Ovary (tissue), 3 donors: ENCODE results near the gene HPSE.

ENCODE experiments used
- EP300 ChIP-seq: sonication (generic); formaldehyde crosslinking; IDR thresholded peaks from one replicate; pipeline ENCODE4 v1.6.1; 2017; ENCODE audit warnings: antibody characterized with exemption
- POLR2A ChIP-seq: fragments of 450-650 bp; IDR thresholded peaks from one replicate; pipeline ENCODE4 v1.6.1; 2017; ENCODE audit warnings: antibody characterized with exemption, mild to moderate bottlenecking, moderate library complexity
- TF ChIP-seq, protein P1 (sequence below), 3 donors: fragments of 450-650 bp in 2 of 3; fragments of 200-600 bp in 1 of 3; IDR thresholded peaks; one replicate each; pipeline versions ENCODE4 v1.5.1 to v1.8.0; 2016 to 2022; ENCODE audit warnings: antibody characterized with exemption in 3 of 3, mild to moderate bottlenecking in 1 of 3
- donor health status: DM: no; HTN: no; CAD: no.

DNA sequence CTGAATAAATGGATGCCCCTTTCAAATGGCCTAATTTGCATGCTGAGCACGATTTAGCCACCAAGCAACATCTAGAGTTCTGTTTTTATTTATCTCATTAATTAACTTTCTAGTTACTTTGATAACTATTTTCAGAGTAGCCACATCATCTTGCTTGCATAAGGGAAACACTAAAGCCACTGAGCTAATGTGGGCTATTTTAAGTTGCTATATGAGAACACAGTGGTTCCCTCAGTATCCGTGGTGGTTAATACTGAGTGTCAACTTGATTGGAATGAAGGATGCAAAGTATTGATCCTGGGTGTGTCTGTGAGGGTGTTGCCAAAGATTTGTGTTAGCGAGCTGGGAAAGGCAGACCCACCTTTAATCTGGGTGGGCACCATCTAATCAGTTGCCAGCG is 25.4 kb upstream of the HPSE start:
- TF ChIP-seq, protein P1, sequence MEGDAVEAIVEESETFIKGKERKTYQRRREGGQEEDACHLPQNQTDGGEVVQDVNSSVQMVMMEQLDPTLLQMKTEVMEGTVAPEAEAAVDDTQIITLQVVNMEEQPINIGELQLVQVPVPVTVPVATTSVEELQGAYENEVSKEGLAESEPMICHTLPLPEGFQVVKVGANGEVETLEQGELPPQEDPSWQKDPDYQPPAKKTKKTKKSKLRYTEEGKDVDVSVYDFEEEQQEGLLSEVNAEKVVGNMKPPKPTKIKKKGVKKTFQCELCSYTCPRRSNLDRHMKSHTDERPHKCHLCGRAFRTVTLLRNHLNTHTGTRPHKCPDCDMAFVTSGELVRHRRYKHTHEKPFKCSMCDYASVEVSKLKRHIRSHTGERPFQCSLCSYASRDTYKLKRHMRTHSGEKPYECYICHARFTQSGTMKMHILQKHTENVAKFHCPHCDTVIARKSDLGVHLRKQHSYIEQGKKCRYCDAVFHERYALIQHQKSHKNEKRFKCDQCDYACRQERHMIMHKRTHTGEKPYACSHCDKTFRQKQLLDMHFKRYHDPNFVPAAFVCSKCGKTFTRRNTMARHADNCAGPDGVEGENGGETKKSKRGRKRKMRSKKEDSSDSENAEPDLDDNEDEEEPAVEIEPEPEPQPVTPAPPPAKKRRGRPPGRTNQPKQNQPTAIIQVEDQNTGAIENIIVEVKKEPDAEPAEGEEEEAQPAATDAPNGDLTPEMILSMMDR (IDR thresholded peaks at IDR 0.05): no peak
- TF ChIP-seq EP300: no peak
- no peak for TF ChIP-seq POLR2A
